GM21717 (cell line): ENCODE data around the gene PPP1R26.
"Not testable (repeated sequence)": the region's sequence is repeated elsewhere in the genome, so short reads cannot be mapped to it uniquely, and the experiment has no call there.

Experiments used
- ATAC-seq: cut with Tn5 transposase; IDR thresholded peaks from one replicate; pipeline ENCODE4 v1.9.1; 2021; ENCODE audit warnings: mild to moderate bottlenecking, moderate library complexity; ENCODE audit not compliant: unreplicated experiment

PPP1R26 gene

GRCh38 chr9:135535631-135536030 lies 56.0 kb downstream of the PPP1R26 start:
- not testable (repeated sequence) for ATAC-seq

DNA sequence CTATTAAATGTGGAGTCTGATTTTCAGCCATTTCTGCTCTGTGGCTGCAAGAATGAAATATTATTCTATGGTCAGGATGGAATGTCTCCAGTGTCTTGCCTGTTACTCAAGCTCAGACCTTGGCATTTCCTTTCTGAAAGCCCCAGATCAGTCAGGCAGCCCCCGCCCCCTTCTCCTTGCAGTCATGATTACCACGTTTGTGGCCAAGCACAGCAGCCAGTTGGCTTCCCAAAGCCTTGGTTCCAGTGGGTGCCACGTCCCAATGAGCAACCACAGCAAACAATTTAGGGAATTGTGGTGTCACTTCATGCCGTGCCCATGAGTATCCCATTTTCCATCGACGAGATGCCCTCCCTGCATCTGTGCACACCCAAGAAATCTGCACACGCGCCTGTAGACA lies 56.6 kb downstream of the PPP1R26 start:
- ATAC-seq = no peak
